ENCODE data around the gene TMEM79.
A peak's percentile ranks its signal among the peaks of the same experiment; 100 is the strongest.
"Not testable (repeated sequence)": the region's sequence is repeated elsewhere in the genome, so short reads cannot be mapped to it uniquely, and the experiment has no call there.

The TMEM79 gene

DNA sequence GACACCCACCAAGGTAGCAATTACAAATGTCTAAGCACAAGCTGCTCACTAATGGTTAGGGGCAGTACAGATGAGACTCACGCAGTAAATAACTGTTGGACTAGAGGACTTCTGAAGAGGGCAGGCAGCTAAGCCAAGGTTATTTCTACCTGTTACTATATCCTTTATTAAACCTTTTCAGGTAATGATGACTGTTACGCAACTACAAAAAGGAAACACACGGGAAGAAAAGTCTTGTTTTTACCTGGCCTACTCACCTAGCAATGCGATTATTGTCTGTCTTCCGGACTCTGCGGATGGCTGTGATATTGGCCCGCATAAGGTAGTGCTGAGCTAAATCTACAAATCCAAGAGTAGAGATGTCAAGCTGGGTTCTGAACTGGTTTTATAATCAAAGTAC is 32.8 kb downstream of the TMEM79 start:
- FAIRE-seq: no peak

DNA sequence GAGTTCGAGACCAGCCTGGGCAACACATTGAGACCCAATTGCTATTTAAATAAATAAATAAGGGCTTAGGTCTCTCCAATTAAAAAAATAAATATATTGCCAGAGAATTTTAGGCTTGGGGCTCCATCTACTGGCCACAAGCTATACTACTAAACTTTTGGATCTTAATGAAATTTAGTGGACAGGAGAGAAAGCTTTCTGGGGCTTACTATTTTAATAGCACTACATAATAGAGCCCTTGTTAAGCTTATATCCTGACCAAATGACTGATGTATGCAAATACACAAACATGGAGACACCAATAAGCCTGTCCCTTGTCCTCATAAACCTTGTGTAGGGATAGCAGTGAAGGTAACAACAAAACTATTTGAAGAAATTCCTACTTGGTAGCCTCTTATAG is 35.5 kb downstream of the TMEM79 start:
- peak; percentile 76 for FAIRE-seq

DNA sequence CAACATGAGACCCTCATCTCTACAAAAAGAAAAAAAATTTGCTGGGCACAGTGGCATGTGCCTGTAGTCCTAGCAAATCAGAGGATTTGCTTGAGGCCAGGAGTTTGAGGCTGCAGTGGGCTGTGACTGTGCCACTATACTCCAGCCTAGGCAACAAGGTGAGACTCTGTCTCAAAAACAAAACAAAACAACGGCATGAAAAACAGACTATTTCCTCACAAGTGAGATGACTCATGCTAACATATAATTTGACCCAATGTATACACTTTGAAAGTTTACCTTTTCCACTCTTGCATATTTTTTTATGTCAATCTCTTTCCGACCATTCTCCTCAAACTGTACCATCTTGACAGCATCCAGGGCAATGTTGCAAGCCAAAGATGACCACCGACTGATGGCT is 36.4 kb downstream of the TMEM79 start:
- no peak for FAIRE-seq

- FAIRE-seq: not testable (repeated sequence)
Measured at GRCh38 chr1:156323179-156323578, 39.1 kb downstream of the TMEM79 start.

GRCh38 chr1:156336242-156336641 is 52.1 kb downstream of the TMEM79 start:
- FAIRE-seq: no peak

DNA sequence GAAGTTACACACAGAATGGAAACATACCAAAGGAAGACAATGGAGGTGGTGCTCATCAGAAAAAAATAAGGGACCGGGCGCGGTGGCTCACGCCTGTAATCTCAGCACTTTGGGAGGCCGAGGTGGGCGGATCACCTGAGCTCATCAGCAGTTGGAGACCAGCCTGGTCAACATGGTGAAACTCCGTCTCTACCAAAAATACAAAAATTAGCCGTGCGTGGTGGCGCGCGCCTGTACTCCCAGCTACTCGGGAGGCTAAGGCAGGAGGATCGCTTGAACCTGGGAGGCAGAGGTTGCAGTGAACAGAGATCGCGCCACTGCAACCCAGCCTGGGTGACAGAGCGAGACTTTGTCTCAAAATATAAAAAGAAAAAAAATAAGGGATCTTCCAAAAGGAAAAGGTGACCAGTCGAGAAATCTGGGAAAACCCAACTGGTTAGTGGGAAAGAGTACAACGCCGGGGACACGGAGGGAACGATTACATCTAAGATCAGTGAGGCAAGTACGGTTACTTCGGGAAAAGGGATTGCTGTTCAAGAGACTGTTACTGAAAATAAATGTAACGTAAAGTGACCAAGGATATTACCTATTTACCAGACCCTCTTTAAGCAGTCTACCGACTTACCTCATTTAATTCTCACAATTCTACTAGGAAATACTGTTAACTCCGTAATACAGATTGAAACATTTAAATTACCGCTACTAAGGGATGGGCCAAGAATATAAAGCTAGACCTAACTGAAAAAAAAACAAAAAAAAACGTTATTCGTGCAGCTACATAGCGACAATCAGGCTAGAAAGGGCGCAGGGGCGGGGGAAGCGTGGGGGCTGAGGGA is 53.1 kb downstream of the TMEM79 start:
- no peak for FAIRE-seq

- FAIRE-seq: no peak
Measured at GRCh38 chr1:156337888-156338179, 53.7 kb downstream of the TMEM79 start.

- peak; percentile 97 for FAIRE-seq
Measured at GRCh38 chr1:156338180-156338976, 54.3 kb downstream of the TMEM79 start, which contains the start of the genes CCT3 and TSACC. TSS of gene CCT3 (minus strand) at chr1:156338292. CDS start at chr1:156338184, 108 bp downstream. TSS of gene TSACC (plus strand) at chr1:156338526. CDS start at chr1:156339758, 1,232 bp downstream.
